Measurements from ENCODE around the gene VAPB.
A peak's percentile ranks its signal among the peaks of the same experiment; 100 is the strongest.
"Not testable (repeated sequence)": the region's sequence is repeated elsewhere in the genome, so short reads cannot be mapped to it uniquely, and the experiment has no call there.

The VAPB gene

GRCh38 chr20:58388882-58389323 lies at the start of gene VAPB:
VAPB (plus strand) TSS chr20:58389229; CDS start chr20:58389460, 231 bp downstream.
- peak; percentile 91 for TF ChIP-seq POLR2A (IDR thresholded peaks at IDR 0.05; ENCODE audit: low read depth, low read length)
- DNase-seq (ENCODE audit: insufficient read length, low spot score) (peak; percentile 83), FAIRE-seq (no peak)

- TF ChIP-seq POLR2A (IDR thresholded peaks at IDR 0.05; ENCODE audit: low read depth, low read length) = no peak
- FAIRE-seq = no peak
These were observed 49.3 kb upstream of the VAPB start for GRCh38 chr20:58339741-58340140.

GRCh38 chr20:58340151-58340550 lies 48.9 kb upstream of the VAPB start:
- DNase-seq (ENCODE audit: insufficient read length, low spot score) = no peak
- FAIRE-seq = no peak
- no peak for TF ChIP-seq POLR2A (IDR thresholded peaks at IDR 0.05; ENCODE audit: low read depth, low read length)

More at GRCh38 chr20:58339741-58340140, 49.3 kb upstream of the VAPB start:
- no peak for DNase-seq (ENCODE audit: insufficient read length, low spot score)

GRCh38 chr20:58340853-58341252 lies 48.2 kb upstream of the VAPB start:
- FAIRE-seq (no peak), DNase-seq (ENCODE audit: insufficient read length, low spot score) (no peak)
- no peak for TF ChIP-seq POLR2A (IDR thresholded peaks at IDR 0.05; ENCODE audit: low read depth, low read length)

GRCh38 chr20:58342104-58342945 lies 46.7 kb upstream of the VAPB start:
- TF ChIP-seq POLR2A (IDR thresholded peaks at IDR 0.05; ENCODE audit: low read depth, low read length) = no peak
- DNase-seq (ENCODE audit: insufficient read length, low spot score) (peak; percentile 35), FAIRE-seq (no peak)

- DNase-seq (ENCODE audit: insufficient read length, low spot score) (no peak), FAIRE-seq (no peak)
- no peak for TF ChIP-seq POLR2A (IDR thresholded peaks at IDR 0.05; ENCODE audit: low read depth, low read length)
These were observed 44.3 kb upstream of the VAPB start for GRCh38 chr20:58344741-58345140.

- FAIRE-seq = peak; percentile 36
- DNase-seq (ENCODE audit: insufficient read length, low spot score) = peak; percentile 67
- TF ChIP-seq POLR2A (IDR thresholded peaks at IDR 0.05; ENCODE audit: low read depth, low read length) = no peak
These were observed 39.5 kb upstream of the VAPB start for GRCh38 chr20:58349570-58349969.

- TF ChIP-seq POLR2A (IDR thresholded peaks at IDR 0.05; ENCODE audit: low read depth, low read length) = no peak
- no peak for FAIRE-seq
- DNase-seq (ENCODE audit: insufficient read length, low spot score) = no peak
These were observed 36.6 kb upstream of the VAPB start for GRCh38 chr20:58352468-58352867.

- no peak for FAIRE-seq
- DNase-seq (ENCODE audit: insufficient read length, low spot score) = no peak
- no peak for TF ChIP-seq POLR2A (IDR thresholded peaks at IDR 0.05; ENCODE audit: low read depth, low read length)
These were observed 29.6 kb upstream of the VAPB start for GRCh38 chr20:58359441-58359840.

- DNase-seq (ENCODE audit: insufficient read length, low spot score) = no peak
- no peak for TF ChIP-seq POLR2A (IDR thresholded peaks at IDR 0.05; ENCODE audit: low read depth, low read length)
- FAIRE-seq = no peak
These were observed 28.1 kb upstream of the VAPB start for GRCh38 chr20:58360936-58361335.

GRCh38 chr20:58361481-58362205 lies 27.4 kb upstream of the VAPB start:
- FAIRE-seq (no peak), DNase-seq (ENCODE audit: insufficient read length, low spot score) (no peak)
- TF ChIP-seq POLR2A (IDR thresholded peaks at IDR 0.05; ENCODE audit: low read depth, low read length) = no peak

- no peak for TF ChIP-seq POLR2A (IDR thresholded peaks at IDR 0.05; ENCODE audit: low read depth, low read length)
- DNase-seq (ENCODE audit: insufficient read length, low spot score) (no peak), FAIRE-seq (no peak)
These were observed 26.9 kb upstream of the VAPB start for GRCh38 chr20:58362206-58362516.

GRCh38 chr20:58362970-58363369 lies 26.1 kb upstream of the VAPB start:
- FAIRE-seq (no peak), DNase-seq (ENCODE audit: insufficient read length, low spot score) (no peak)

GRCh38 chr20:58366866-58367265 lies 22.2 kb upstream of the VAPB start:
- DNase-seq (ENCODE audit: insufficient read length, low spot score) (no peak), FAIRE-seq (no peak)
- no peak for TF ChIP-seq POLR2A (IDR thresholded peaks at IDR 0.05; ENCODE audit: low read depth, low read length)

More at GRCh38 chr20:58362970-58363369, 26.1 kb upstream of the VAPB start:
- no peak for TF ChIP-seq POLR2A (IDR thresholded peaks at IDR 0.05; ENCODE audit: low read depth, low read length)

GRCh38 chr20:58372806-58373205 lies 16.2 kb upstream of the VAPB start:
- no peak for TF ChIP-seq POLR2A (IDR thresholded peaks at IDR 0.05; ENCODE audit: low read depth, low read length)
- FAIRE-seq = no peak

GRCh38 chr20:58373296-58373695 lies 15.7 kb upstream of the VAPB start:
- not testable (repeated sequence) for DNase-seq (ENCODE audit: insufficient read length, low spot score); FAIRE-seq

More at GRCh38 chr20:58372806-58373205, 16.2 kb upstream of the VAPB start:
- DNase-seq (ENCODE audit: insufficient read length, low spot score) = no peak

Measured in H54 (cell line).